ENCODE data around the gene AKAP8. TPM values are rescaled to one million over a fixed set of nuclear protein-coding genes. Genes with fewer than 3 reads are reported as not detected.
"Not testable (repeated sequence)": the region's sequence is repeated elsewhere in the genome, so short reads cannot be mapped to it uniquely, and the experiment has no call there.

The AKAP8 gene
- total RNA-seq, 4 donors from 2014 or later: 27.1 to 86.6 (median 58.5) TPM

DNA sequence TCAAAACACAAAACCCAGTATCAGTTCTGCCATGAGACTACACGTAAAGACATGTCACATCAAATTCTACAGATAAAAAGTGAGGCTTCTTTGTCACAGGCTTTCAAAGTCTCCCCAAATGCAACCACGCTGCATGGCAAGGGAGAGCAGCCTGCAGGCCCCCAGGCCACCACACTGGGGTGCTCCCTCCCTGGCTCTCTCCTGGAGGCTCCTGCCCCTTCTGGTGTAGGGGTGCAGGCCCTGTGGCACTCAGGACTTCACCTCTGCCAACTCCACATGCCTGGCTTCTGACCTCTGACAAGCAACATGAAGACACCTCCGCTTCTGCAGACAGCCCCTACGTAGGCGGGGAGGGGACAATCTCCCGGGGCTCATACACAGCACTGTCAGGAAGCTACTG, 14.3 kb downstream of the AKAP8 start:
- no peaks in the 10 kb centered on the region for H3K9me3 ChIP-seq
- peaks cover 0 to 2% (median 0%) of the 10 kb centered on the region in 4 donors for H3K4me1 ChIP-seq
- no peak for TF ChIP-seq POLR2A (IDR thresholded peaks at IDR 0.05)
- TF ChIP-seq, protein P1, sequence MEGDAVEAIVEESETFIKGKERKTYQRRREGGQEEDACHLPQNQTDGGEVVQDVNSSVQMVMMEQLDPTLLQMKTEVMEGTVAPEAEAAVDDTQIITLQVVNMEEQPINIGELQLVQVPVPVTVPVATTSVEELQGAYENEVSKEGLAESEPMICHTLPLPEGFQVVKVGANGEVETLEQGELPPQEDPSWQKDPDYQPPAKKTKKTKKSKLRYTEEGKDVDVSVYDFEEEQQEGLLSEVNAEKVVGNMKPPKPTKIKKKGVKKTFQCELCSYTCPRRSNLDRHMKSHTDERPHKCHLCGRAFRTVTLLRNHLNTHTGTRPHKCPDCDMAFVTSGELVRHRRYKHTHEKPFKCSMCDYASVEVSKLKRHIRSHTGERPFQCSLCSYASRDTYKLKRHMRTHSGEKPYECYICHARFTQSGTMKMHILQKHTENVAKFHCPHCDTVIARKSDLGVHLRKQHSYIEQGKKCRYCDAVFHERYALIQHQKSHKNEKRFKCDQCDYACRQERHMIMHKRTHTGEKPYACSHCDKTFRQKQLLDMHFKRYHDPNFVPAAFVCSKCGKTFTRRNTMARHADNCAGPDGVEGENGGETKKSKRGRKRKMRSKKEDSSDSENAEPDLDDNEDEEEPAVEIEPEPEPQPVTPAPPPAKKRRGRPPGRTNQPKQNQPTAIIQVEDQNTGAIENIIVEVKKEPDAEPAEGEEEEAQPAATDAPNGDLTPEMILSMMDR (IDR thresholded peaks at IDR 0.05): no peak
- DNase-seq: no peak
- no peak overlapping the region for H3K27ac ChIP-seq
- peaks cover 0 to 79% (median 0%) of the 10 kb centered on the region in 3 donors for H3K36me3 ChIP-seq
- no peak overlapping the region for H3K4me3 ChIP-seq
- H3K27me3 ChIP-seq: no peaks in the 10 kb centered on the region

DNA sequence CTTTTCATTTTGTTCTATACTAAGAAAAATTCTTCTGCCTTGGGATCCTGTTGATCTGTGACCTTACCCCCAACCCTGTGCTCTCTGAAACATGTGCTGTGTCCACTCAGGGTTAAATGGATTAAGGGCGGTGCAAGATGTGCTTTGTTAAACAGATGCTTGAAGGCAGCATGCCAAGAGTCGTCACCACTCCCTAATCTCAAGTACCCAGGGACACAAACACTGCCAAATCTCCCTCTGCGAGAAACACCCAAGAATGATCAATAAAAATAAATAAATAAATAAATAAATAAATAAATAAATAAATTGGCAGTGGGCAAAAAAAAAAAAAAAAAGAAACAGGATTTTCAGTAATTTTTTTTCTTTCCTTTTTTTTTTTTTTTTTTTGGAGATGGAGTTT, 15.8 kb downstream of the AKAP8 start:
- H3K9me3 ChIP-seq, H3K4me3 ChIP-seq, H3K27ac ChIP-seq, H3K4me1 ChIP-seq, H3K27me3 ChIP-seq, DNase-seq: not testable (repeated sequence)
- H3K36me3 ChIP-seq: peaks cover 0 to 79% (median 0%) of the 10 kb centered on the region in 3 donors

DNA sequence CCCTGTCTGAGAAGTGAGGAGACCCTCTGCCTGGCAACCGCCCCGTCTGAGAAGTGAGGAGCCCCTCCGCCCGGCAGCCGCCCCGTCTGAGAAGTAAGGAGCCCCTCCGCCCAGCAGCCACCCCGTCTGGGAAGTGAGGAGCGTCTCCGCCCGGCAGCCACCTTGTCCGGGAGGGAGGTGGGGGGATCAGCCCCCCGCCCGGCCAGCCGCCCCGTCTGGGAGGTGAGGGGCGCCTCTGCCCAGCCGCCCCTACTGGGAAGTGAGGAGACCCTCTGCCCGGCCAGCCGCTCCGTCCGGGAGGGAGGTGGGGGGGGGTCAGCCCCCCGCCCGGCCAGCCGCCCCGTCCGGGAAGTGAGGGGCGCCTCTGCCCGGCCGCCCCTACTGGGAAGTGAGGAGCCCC, 16.5 kb downstream of the AKAP8 start:
- not testable (repeated sequence) for H3K9me3 ChIP-seq, H3K4me3 ChIP-seq, H3K4me1 ChIP-seq, H3K27me3 ChIP-seq, DNase-seq, H3K27ac ChIP-seq
- H3K36me3 ChIP-seq: peaks cover 0 to 79% (median 0%) of the 10 kb centered on the region in 3 donors

DNA sequence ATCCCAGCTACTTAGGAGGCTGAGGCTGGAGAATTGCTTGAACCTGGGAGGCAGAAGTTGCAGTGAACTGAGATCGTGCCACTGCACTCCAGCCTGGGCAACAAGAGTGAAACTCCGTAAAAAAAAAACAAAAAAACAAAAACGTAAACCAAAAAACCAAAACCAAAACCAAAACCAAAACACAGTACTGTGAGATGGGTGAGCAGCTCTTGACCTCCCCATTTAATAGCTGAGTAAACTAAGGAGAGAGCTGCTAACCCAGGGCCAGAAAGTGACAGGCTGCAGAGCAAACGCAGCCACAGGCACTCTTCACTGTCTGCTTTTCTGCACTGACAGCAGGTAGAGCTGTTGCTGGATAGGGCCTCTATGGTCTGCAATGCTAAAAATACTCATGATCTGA, 19.6 kb downstream of the AKAP8 start:
- peaks cover 0 to 77% (median 0%) of the 10 kb centered on the region in 3 donors for H3K36me3 ChIP-seq
- peak overlapping the region in 1 of 4 donors; percentile 6 for H3K27ac ChIP-seq
- H3K4me1 ChIP-seq, DNase-seq, H3K9me3 ChIP-seq, H3K4me3 ChIP-seq, H3K27me3 ChIP-seq: not testable (repeated sequence)

DNA sequence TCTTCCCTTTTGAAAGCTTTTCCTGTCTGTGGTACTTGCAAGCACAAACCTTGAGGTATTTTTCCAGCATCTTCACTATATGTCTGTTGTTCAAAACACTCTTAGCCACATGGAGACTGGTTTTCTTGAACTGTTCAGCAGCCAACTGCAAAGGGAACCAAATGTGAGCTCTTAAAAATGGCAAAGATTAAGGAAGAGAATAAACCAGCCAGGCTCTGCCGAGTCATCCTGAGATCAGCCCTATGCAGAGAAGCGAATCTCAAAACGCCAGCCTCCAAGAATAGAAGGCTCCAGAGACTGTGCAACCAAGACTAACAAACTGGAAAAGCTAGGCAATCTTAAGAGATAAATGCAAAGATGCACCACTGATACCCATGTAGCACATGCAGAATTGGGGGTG, 20.7 kb downstream of the AKAP8 start:
- no peak for DNase-seq
- Histone ChIP-seq H3K4me3 (no peak overlapping the region), H3K4me1 (peaks cover 0 to 4% (median 0%) of the 10 kb centered on the region in 4 donors), H3K9me3 (no peaks in the 10 kb centered on the region), H3K36me3 (peaks cover 0 to 84% (median 0%) of the 10 kb centered on the region in 3 donors), H3K27ac (no peak overlapping the region), H3K27me3 (no peaks in the 10 kb centered on the region)
- TF ChIP-seq, protein P1 (IDR thresholded peaks at IDR 0.05): no peak
- TF ChIP-seq POLR2A (IDR thresholded peaks at IDR 0.05): no peak

DNA sequence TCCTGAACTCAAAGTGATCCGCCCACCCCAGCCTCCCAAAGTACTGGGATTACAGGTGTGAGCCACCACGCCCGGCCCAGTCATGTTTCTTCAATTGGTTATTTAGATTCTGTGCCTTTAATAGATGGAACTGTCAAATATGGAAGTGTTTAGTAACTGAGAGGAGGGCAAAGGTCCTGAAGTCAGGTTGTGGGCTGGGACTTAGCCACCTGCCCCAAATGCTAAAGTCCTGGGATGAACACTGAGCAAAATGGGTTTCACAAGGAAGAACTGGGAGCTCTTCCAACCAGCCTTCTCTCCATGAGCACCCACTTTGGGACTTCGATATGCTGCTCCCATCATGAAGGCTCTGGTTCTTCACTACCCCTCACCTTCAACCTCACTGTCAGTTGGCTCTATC, 21.7 kb downstream of the AKAP8 start:
- no peak for DNase-seq
- no peak for TF ChIP-seq POLR2A (IDR thresholded peaks at IDR 0.05)
- TF ChIP-seq, protein P1 (IDR thresholded peaks at IDR 0.05): no peak
- Histone ChIP-seq H3K4me1 (peaks cover 0 to 4% (median 0%) of the 10 kb centered on the region in 4 donors), H3K9me3 (no peaks in the 10 kb centered on the region), H3K4me3 (no peak overlapping the region), H3K27ac (no peak overlapping the region), H3K36me3 (peaks cover 0 to 90% (median 0%) of the 10 kb centered on the region in 3 donors), H3K27me3 (no peaks in the 10 kb centered on the region)

DNA sequence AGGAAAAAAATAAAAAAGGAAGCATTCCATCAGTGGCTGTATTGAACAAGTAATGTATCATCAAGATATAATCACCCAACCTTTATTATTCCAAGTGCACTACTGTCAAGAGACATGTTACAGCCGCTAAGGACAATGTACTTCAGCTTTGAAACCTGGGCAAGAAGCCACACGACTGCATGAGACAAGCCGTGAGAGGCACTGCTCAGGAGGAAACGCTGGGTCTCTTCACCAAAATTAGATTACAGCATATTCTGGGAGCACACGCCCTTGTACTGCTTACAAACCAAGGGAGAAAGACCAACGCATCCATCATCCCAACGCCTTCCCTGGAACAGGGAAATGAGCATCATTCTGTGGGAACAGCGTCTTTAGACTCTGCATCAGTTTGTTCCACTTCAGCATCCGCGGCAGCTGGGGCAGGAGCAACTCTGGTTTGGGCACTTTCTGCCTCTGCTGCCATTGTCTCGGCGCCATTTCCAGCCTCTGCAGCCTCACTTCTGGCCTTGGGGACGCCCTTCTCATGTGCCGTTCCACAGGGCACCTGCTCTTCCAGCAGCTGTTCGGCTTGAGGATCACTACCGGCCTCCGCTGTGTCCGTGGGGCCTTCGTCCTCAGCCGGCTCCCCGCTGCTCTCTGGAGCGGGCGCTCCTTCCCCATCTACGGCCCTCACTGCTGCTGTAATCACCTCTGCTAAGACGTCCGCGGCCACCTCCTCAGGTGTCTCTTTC, 24.9 kb downstream of the AKAP8 start:
- H3K27me3 ChIP-seq: no peaks in the 10 kb centered on the region
- TF ChIP-seq POLR2A (IDR thresholded peaks at IDR 0.05): no peak
- TF ChIP-seq, protein P1 (IDR thresholded peaks at IDR 0.05): no peak
- H3K4me3 ChIP-seq: no peak overlapping the region
- DNase-seq: no peak
- H3K27ac ChIP-seq: no peak overlapping the region
- no peaks in the 10 kb centered on the region for H3K9me3 ChIP-seq
- peaks cover 0 to 63% (median 0%) of the 10 kb centered on the region in 3 donors for H3K36me3 ChIP-seq
- H3K4me1 ChIP-seq: no peaks in the 10 kb centered on the region

Measured in Peyer's patch (tissue), 4 donors.